CD14-positive monocyte (primary cell): ENCODE results near the gene NDST1. TPM values are rescaled to one million over a fixed set of nuclear protein-coding genes. Genes with fewer than 3 reads are reported as not detected.

Experiments used
- DNase-seq, 3 donors: peaks; one replicate each; pipeline ENCODE4 v3.0.0-alpha.2; 2011 to 2022
- H2AFZ ChIP-seq: 2 replicates; pipeline ENCODE4 v1.6.0; 2012; ENCODE audit warnings: mild to moderate bottlenecking, low read depth, low read length, inconsistent platforms; ENCODE audit not compliant: insufficient read depth, poor library complexity, severe bottlenecking
- H3K27ac ChIP-seq, 2 donors: 1 replicate in 1 of 2; 2 replicates in 1 of 2; pipeline ENCODE4 v1.5.1; 2012 to 2013; ENCODE audit warnings: low read length in 2 of 2, control low read depth in 1 of 2, inconsistent platforms in 1 of 2, low read depth in 1 of 2, mild to moderate bottlenecking in 1 of 2
- H3K27me3 ChIP-seq, 2 donors: one replicate each; pipeline versions ENCODE4 v1.6.0 to v1.6.1; 2011 to 2013; ENCODE audit warnings: low read length in 2 of 2; ENCODE audit not compliant: control insufficient read depth in 2 of 2, insufficient read depth in 2 of 2
- H3K36me3 ChIP-seq, 2 donors: replicated peaks in 1 of 2; 1 replicate in 1 of 2; 2 replicates in 1 of 2; pipeline versions ENCODE4 v1.5.1 to v1.6.1; 2012 to 2013; ENCODE audit warnings: low read length in 2 of 2, control low read depth in 1 of 2, inconsistent platforms in 1 of 2, mild to moderate bottlenecking in 1 of 2; ENCODE audit not compliant: insufficient read depth in 2 of 2, control insufficient read depth in 1 of 2
- H3K4me1 ChIP-seq, 2 donors: 1 replicate in 1 of 2; 2 replicates in 1 of 2; pipeline versions ENCODE4 v1.5.1 to v1.6.1; 2012 to 2013; ENCODE audit warnings: low read length in 2 of 2, control low read depth in 1 of 2, inconsistent platforms in 1 of 2, mild to moderate bottlenecking in 1 of 2, moderate library complexity in 1 of 2; ENCODE audit not compliant: insufficient read depth in 2 of 2, control insufficient read depth in 1 of 2
- H3K4me2 ChIP-seq: replicated peaks from 2 replicates; pipeline ENCODE3; 2012; ENCODE audit warnings: low read length, moderate library complexity, mild to moderate bottlenecking; ENCODE audit not compliant: poor library complexity, severe bottlenecking; ENCODE audit errors: extremely low read depth
- H3K4me3 ChIP-seq, 3 experiments: fragments of 200-600 bp in 1 of 3; sonication (generic) in 1 of 3; replicated peaks in 1 of 3; 1 replicate in 2 of 3; 2 replicates in 1 of 3; pipeline ENCODE4 v1.5.1; 2011 to 2013; ENCODE audit warnings: low read length in 3 of 3, mild to moderate bottlenecking in 3 of 3, control low read depth in 2 of 3, low read depth in 2 of 3, inconsistent platforms in 1 of 3, moderate library complexity in 1 of 3
- H3K79me2 ChIP-seq: 2 replicates; pipeline ENCODE4 v1.6.0; 2012; ENCODE audit warnings: mild to moderate bottlenecking, control low read depth, inconsistent platforms, low read length, moderate library complexity; ENCODE audit not compliant: insufficient read depth
- H3K9ac ChIP-seq: 2 replicates; pipeline ENCODE4 v1.6.0; 2017; ENCODE audit warnings: low read length, mild to moderate bottlenecking; ENCODE audit not compliant: insufficient read depth, poor library complexity, severe bottlenecking
- H3K9me3 ChIP-seq, 2 donors: replicated peaks in 1 of 2; 1 replicate in 1 of 2; 2 replicates in 1 of 2; pipeline versions ENCODE4 v1.5.1 to v1.6.1; 2012 to 2013; ENCODE audit warnings: low read length in 2 of 2, control low read depth in 1 of 2; ENCODE audit not compliant: control insufficient read depth in 1 of 2, insufficient read depth in 1 of 2
- H4K20me1 ChIP-seq: 2 replicates; pipeline ENCODE4 v1.6.0; 2012; ENCODE audit warnings: mild to moderate bottlenecking, low read length, control low read depth, moderate library complexity; ENCODE audit not compliant: insufficient read depth
- H3K27ac Mint-ChIP-seq, 7 donors: one replicate each; pipeline ENCODE4 v1.8.0; 2020; ENCODE audit warnings: mild to moderate bottlenecking in 7 of 7, mixed read lengths in 7 of 7, moderate library complexity in 6 of 7, inconsistent platforms in 2 of 7
- H3K27me3 Mint-ChIP-seq, 3 donors: one replicate each; pipeline ENCODE4 v1.8.0; 2021 to 2022; ENCODE audit warnings: low read depth in 3 of 3, mild to moderate bottlenecking in 3 of 3, mixed read lengths in 3 of 3, moderate library complexity in 3 of 3, inconsistent platforms in 1 of 3
- H3K36me3 Mint-ChIP-seq, 2 donors: one replicate each; pipeline ENCODE4 v1.8.0; 2020; ENCODE audit warnings: mixed read lengths in 2 of 2, inconsistent platforms in 1 of 2, mild to moderate bottlenecking in 1 of 2
- H3K4me1 Mint-ChIP-seq: one replicate; pipeline ENCODE4 v1.8.0; 2020; ENCODE audit warnings: mild to moderate bottlenecking, mixed read lengths
- H3K4me3 Mint-ChIP-seq, 2 donors: one replicate each; pipeline ENCODE4 v1.8.0; 2020; ENCODE audit warnings: mild to moderate bottlenecking in 2 of 2, mixed read lengths in 2 of 2, moderate library complexity in 1 of 2
- H3K9me3 Mint-ChIP-seq, 7 donors: one replicate each; pipeline ENCODE4 v1.8.0; 2020 to 2022; ENCODE audit warnings: mixed read lengths in 7 of 7, mild to moderate bottlenecking in 6 of 7, moderate library complexity in 6 of 7, inconsistent platforms in 2 of 7
- WGBS: methylation state at CpG from one replicate; pipeline ENCODE4 v1.1.5; 2013; ENCODE audit warnings: missing lambda C conversion rate; ENCODE audit not compliant: insufficient coverage; 5-methylcytosine and 5-hydroxymethylcytosine counted together
- intact Hi-C, 2 donors: fragments of 100-400 bp; cut with micrococcal nuclease; formaldehyde crosslinking; loops; one replicate each; pipeline versions ENCODE4 v1.15.0 to v1.15.1; 2023
- polyA plus RNA-seq, 3 donors: library from polyadenylated mRNA; depleted of rRNA in 1 of 3; unstranded in 2 of 3; stranded (reverse) in 1 of 3; fragments of 300-500 nt in 2 of 3; fragments of >200 nt in 1 of 3; fragmentation: Illumina TruSeq in 2 of 3; gene quantifications; 1 replicate in 2 of 3; 2 replicates in 1 of 3; pipeline ENCODE4 v1.2.3, GENCODE V29; 2012 to 2021
- TF ChIP-seq, protein P1 (sequence below): fragments of 200-600 bp; IDR thresholded peaks from one replicate; pipeline ENCODE4 v1.8.0; 2022; ENCODE audit warnings: antibody characterized with exemption, mild to moderate bottlenecking

The NDST1 gene
- polyA plus RNA-seq, 3 donors, result 7.0 to 18.9 (median 7.5) TPM

DNA sequence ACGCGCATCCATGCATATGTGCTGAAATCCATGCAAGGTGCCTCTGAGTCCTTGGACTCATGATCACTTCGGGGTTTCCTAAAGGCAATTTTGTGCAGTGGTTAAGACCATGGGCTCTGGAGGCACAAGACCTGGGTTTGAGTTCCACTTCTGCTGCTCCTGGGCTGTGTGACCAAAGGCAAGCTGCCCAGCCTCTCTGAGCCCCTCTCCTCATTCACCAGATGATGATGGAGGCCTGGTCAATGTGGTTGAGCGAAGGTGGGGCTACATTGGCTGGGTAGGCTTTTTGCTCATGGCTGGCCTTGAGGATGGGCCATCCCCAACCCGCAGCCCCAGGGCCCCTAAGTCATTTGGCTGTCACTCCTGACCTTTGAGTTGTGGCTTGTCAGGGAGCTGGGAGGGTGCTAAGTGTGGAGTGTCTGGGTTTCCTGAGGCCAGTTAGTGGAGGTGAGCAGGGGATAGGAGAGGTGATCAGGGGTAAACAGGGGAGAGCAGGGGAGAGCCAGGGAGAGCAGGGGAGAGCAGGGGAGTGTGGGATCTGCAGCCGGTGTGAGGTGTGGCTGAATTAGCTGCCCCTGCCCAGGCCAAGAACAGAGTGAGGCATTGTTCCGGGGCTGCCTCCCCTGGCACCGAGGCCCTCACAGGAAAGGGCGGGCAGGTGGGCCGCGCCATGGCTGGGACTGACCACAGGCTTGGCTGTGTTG is 68.0 kb downstream of the NDST1 start:
- intact Hi-C loops, result no loop called here
- Mint-ChIP-seq H3K27ac (peak overlapping the region in 1 of 7 donors; percentile 56), H3K4me3 (no peak overlapping the region), H3K9me3 (peaks cover 0 to 3% (median 0%) of the 10 kb centered on the region in 7 donors), H3K27me3 (peaks cover 2 to 3% (median 3%) of the 10 kb centered on the region in 3 donors), H3K36me3 (no peaks in the 10 kb centered on the region), H3K4me1 (no peaks in the 10 kb centered on the region)
- no peak for DNase-seq
- H3K4me1 ChIP-seq, result no peaks in the 10 kb centered on the region
- no peaks in the 10 kb centered on the region for H3K79me2 ChIP-seq
- no peaks in the 10 kb centered on the region for H3K9me3 ChIP-seq
- no peak overlapping the region for H3K27ac ChIP-seq
- WGBS, result 97% methylated on average over 9 of the region's 11 CpGs
- no peak overlapping the region for H3K4me2 ChIP-seq
- TF ChIP-seq, protein P1, sequence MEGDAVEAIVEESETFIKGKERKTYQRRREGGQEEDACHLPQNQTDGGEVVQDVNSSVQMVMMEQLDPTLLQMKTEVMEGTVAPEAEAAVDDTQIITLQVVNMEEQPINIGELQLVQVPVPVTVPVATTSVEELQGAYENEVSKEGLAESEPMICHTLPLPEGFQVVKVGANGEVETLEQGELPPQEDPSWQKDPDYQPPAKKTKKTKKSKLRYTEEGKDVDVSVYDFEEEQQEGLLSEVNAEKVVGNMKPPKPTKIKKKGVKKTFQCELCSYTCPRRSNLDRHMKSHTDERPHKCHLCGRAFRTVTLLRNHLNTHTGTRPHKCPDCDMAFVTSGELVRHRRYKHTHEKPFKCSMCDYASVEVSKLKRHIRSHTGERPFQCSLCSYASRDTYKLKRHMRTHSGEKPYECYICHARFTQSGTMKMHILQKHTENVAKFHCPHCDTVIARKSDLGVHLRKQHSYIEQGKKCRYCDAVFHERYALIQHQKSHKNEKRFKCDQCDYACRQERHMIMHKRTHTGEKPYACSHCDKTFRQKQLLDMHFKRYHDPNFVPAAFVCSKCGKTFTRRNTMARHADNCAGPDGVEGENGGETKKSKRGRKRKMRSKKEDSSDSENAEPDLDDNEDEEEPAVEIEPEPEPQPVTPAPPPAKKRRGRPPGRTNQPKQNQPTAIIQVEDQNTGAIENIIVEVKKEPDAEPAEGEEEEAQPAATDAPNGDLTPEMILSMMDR, result no peak
- no peaks in the 10 kb centered on the region for H4K20me1 ChIP-seq
- no peaks in the 10 kb centered on the region for H3K36me3 ChIP-seq
- no peak overlapping the region for H2AFZ ChIP-seq
- H3K27me3 ChIP-seq, result no peaks in the 10 kb centered on the region
- no peak overlapping the region for H3K9ac ChIP-seq
- H3K4me3 ChIP-seq, result no peak overlapping the region

DNA sequence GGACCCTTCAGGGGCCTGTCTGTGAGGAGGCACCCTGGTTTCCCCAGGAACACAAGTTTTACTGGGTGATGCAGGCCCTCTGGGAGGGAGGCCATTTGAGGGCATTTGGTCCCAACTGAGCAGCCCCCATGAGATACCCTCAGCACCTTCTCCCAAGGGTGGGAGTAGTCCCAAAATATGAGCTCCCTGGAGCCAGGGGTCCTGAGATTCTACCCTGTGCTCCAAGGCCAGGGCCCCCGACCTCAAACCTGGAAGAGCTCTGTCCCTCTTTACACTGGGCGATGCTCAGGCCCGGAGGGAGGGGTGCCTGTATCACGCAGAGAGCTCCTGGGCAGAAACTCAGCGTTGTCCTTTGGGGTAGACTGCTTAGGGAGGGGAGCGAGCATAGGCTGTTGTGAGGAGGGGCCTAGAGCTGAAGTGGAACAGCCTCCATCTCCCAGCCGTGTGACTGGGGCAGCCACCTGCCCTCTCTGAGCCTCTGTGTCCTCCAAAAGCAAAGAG is 68.6 kb downstream of the NDST1 start:
- Mint-ChIP-seq H3K36me3 (no peaks in the 10 kb centered on the region), H3K4me1 (no peaks in the 10 kb centered on the region)
- 96% methylated on average over 4 of the region's 7 CpGs for WGBS

More for the DNA sequence above, 68.6 kb downstream of the NDST1 start:
- Histone ChIP-seq H3K27ac (no peak overlapping the region), H3K4me1 (no peaks in the 10 kb centered on the region), H3K9me3 (no peaks in the 10 kb centered on the region), H3K4me2 (no peak overlapping the region), H2AFZ (no peak overlapping the region), H3K36me3 (no peaks in the 10 kb centered on the region), H4K20me1 (no peaks in the 10 kb centered on the region), H3K27me3 (no peaks in the 10 kb centered on the region), H3K9ac (no peak overlapping the region), H3K4me3 (no peak overlapping the region), H3K79me2 (no peaks in the 10 kb centered on the region)
- TF ChIP-seq, protein P1, result no peak
- Mint-ChIP-seq H3K27me3 (peaks cover 3% of the 10 kb centered on the region in 3 donors), H3K27ac (no peak overlapping the region), H3K4me3 (no peak overlapping the region), H3K9me3 (peaks cover 0 to 3% (median 0%) of the 10 kb centered on the region in 7 donors)
- intact Hi-C loops, result no loop called here
- no peak for DNase-seq
